MCF 10A (cell line): ENCODE measurements around the gene AKR1C2. TPM values are rescaled to one million over a fixed set of nuclear protein-coding genes. Genes with fewer than 3 reads are reported as not detected.
"Not testable (repeated sequence)": the region's sequence is repeated elsewhere in the genome, so short reads cannot be mapped to it uniquely, and the experiment has no call there.

Experiments used
- BruUV-seq: library from RNA; stranded (reverse); fragments of 400-500 nt; replicated peaks from 2 replicates; lab custom pipeline; 2021; lab: Mats Ljungman, UMichigan
- CTCF ChIA-PET: fragments of 300-600 bp; sonication (Branson Sonifier 250); formaldehyde crosslinking; extraction: SDS; loops from one replicate; lab custom pipeline; 2021; ENCODE audit warnings: antibody characterized with exemption, inconsistent platforms; lab: Yijun Ruan, JAX
- POLR2A ChIA-PET: fragments of 300-600, 350-650 bp; sonication (Branson Sonifier 250); formaldehyde crosslinking; extraction: SDS; loops from one replicate; lab custom pipeline; 2020; ENCODE audit warnings: antibody characterized with exemption, inconsistent platforms; lab: Yijun Ruan, JAX
- DNase-seq: peaks from one replicate; pipeline ENCODE4 v3.0.0-alpha.2; 2018; ENCODE audit not compliant: unreplicated experiment
- H3K27ac Mint-ChIP-seq: one replicate; pipeline ENCODE4 v1.8.0; 2022; ENCODE audit warnings: mild to moderate bottlenecking, low read depth, mixed read lengths; ENCODE audit not compliant: unreplicated experiment
- H3K27me3 Mint-ChIP-seq: one replicate; pipeline ENCODE4 v1.8.0; 2022; ENCODE audit warnings: mixed read lengths; ENCODE audit not compliant: insufficient read depth, unreplicated experiment
- H3K36me3 Mint-ChIP-seq: one replicate; pipeline ENCODE4 v1.8.0; 2022; ENCODE audit warnings: mild to moderate bottlenecking, moderate library complexity, mixed read lengths; ENCODE audit not compliant: insufficient read depth, unreplicated experiment
- H3K4me1 Mint-ChIP-seq: one replicate; pipeline ENCODE4 v1.8.0; 2022; ENCODE audit warnings: mixed read lengths; ENCODE audit not compliant: insufficient read depth, unreplicated experiment
- H3K4me3 Mint-ChIP-seq: one replicate; pipeline ENCODE4 v1.8.0; 2022; ENCODE audit warnings: mild to moderate bottlenecking, moderate library complexity, mixed read lengths; ENCODE audit not compliant: unreplicated experiment
- H3K9me3 Mint-ChIP-seq: one replicate; pipeline ENCODE4 v1.8.0; 2022; ENCODE audit warnings: mixed read lengths; ENCODE audit not compliant: unreplicated experiment
- intact Hi-C: fragments of 100-400 bp; cut with micrococcal nuclease; formaldehyde crosslinking; loops from 2 replicates; pipeline ENCODE4 v1.14.1; 2022
- total RNA-seq: library from RNA; stranded (reverse); gene quantifications from 2 replicates; pipeline ENCODE4 v1.2.3, GENCODE V29; 2022

The AKR1C2 gene
- total RNA-seq, 1 experiment from 2014 or later: 19.7 TPM

DNA sequence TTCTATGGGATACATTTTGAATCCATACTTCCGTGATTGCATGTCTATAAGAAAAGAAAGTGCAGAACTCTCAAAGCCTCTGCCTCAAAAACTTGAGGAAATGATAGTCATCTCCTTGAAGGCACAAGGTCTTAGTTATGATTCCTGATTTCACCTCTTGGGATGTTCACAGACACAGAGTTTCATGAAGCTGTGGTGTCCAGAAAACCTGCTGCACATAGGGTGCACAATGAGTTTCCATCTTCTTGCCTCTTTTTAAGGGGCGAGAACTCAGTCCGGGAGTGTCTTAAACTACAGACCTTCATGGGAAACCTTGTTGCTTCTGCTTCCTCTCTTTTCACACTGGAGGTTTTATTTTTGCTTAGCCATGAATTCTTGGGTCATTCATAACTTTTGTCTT is 36.5 kb downstream of the AKR1C2 start:
- H3K9me3 Mint-ChIP-seq, BruUV-seq, H3K27ac Mint-ChIP-seq, H3K4me3 Mint-ChIP-seq, H3K4me1 Mint-ChIP-seq, DNase-seq, H3K27me3 Mint-ChIP-seq, intact Hi-C loops: not testable (repeated sequence)
- CTCF ChIA-PET: interaction anchor here (1.4 to 1.6 kb wide), 2 partner anchors 15 to 117 kb away, joined by 4 to 5 read pairs; no protein-coding TSS in a partner anchor
- POLR2A ChIA-PET: interaction anchor here (1.4 kb wide), 1 partner anchor 117 kb away, joined by 3 read pairs; no protein-coding TSS in a partner anchor
- H3K36me3 Mint-ChIP-seq: peaks cover 15% of the 10 kb centered on the region

DNA sequence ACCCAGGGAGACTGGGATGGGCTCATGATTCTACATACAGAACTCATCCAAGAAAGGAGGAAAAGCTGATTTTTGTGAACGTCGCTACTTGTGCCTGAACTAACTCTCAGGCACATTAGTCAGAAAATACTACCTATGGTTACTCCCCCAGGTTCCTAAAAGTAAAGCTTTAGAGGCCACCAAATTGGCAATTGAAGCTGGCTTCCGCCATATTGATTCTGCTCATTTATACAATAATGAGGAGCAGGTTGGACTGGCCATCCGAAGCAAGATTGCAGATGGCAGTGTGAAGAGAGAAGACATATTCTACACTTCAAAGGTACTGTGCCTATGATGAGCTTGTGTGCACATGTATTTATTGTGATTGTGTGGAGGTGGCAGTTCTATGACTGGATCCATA is 37.9 kb downstream of the AKR1C2 start:
- POLR2A ChIA-PET: interaction anchor here (1.4 to 2.1 kb wide), 2 partner anchors 18 to 116 kb away, joined by 3 to 8 read pairs; no protein-coding TSS in a partner anchor
- intact Hi-C loops: not testable (repeated sequence)
- H3K36me3 Mint-ChIP-seq: peaks cover 15% of the 10 kb centered on the region

DNA sequence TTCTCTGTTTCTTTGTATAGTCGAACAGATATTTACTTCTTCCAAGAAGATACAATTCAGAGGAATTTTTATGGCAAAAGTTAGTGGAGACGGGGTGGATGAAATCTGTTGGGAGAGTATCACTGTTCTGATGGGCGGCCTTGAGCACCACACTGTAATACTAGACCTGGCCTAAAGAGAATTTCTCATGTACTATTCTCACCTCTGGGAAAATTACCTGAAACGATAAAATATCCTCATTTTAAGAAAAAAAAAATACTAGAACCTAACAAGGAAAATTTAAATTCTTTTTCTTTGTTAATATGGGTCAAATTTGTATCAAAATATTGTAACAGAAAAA is 39.9 kb downstream of the AKR1C2 start:
- intact Hi-C loops, H3K36me3 Mint-ChIP-seq, DNase-seq, BruUV-seq, H3K9me3 Mint-ChIP-seq, H3K4me1 Mint-ChIP-seq, H3K27me3 Mint-ChIP-seq: not testable (repeated sequence)
- ChIA-PET POLR2A (interaction anchor here (0.6 to 1.9 kb wide), 9 partner anchors 16 to 567 kb away, joined by 3 to 12 read pairs (median 4); partner anchors contain the start of gene AKR1C3), CTCF (interaction anchor here (2.3 kb wide), 1 partner anchor 114 kb away, joined by 13 read pairs; no protein-coding TSS in a partner anchor)
- Mint-ChIP-seq H3K4me3 (peak overlapping the region; percentile 52), H3K27ac (peak overlapping the region; percentile 59)

More for the DNA sequence above, 37.9 kb downstream of the AKR1C2 start:
- CTCF ChIA-PET: interaction anchor here (1.4 to 1.6 kb wide), 2 partner anchors 17 to 116 kb away, joined by 4 to 5 read pairs; no protein-coding TSS in a partner anchor
- not testable (repeated sequence) for H3K4me1 Mint-ChIP-seq, H3K9me3 Mint-ChIP-seq, BruUV-seq, H3K4me3 Mint-ChIP-seq, DNase-seq, H3K27ac Mint-ChIP-seq, H3K27me3 Mint-ChIP-seq

DNA sequence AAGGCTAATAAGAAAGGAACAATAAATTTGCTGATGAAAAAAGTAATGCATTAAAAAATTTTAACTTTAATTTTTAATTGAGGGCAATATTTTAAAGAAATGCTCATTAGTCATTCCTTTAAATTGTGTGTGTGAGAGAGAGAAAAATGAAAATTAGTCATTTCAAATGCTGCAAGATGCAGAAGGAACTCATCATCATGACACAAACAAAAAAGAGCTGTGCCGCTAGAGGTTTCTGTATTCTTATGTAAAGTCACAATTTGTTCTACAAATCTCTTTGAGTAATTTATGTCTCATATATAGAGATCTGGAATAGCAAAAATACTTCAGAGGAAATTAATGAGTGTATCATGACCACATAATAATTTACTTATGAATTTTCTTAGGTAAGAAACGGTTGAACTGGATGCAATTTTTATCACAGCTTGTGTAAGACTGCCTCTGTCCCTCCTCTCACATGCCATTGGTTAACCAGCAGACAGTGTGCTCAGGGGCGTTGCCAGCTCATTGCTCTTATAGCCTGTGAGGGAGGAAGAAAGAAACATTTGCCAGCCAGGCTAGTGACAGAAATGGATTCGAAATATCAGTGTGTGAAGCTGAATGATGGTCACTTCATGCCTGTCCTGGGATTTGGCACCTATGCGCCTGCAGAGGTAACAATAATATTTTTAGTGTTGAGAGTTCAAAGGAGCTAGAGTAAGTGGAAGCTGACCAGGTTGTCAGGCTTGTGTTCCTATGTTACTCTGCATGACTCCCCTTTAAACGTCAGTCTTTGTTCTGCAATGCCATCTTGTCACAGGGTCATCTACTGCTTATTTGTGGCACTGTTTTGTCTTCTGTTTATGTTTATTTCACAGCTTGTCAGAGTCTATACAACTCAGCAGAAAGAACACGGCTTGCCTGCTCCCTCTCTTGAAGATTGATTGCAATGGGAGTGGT is 40.5 kb downstream of the AKR1C2 start, which contains the start of gene AKR1C1:
Gene AKR1C1 (plus strand): TSS at position 540 of the 939 bp plus-strand sequence. CDS start 30 bp downstream, at position 570.
- intact Hi-C loops, H3K4me1 Mint-ChIP-seq, H3K9me3 Mint-ChIP-seq, H3K27me3 Mint-ChIP-seq, H3K36me3 Mint-ChIP-seq: not testable (repeated sequence)
- ChIA-PET POLR2A (interaction anchor here (0.7 to 1.9 kb wide), 6 partner anchors 15 to 133 kb away, joined by 3 to 12 read pairs (median 4); partner anchors contain the start of gene AKR1C3), CTCF (interaction anchor here (2.3 kb wide), 1 partner anchor 113 kb away, joined by 13 read pairs; no protein-coding TSS in a partner anchor)
- Mint-ChIP-seq H3K4me3 (peak within 1 kb of the TSS; percentile 52), H3K27ac (peak within 1 kb of the TSS; percentile 59)
- BruUV-seq: TSS peak; percentile 87
- DNase-seq: peak; percentile 51

DNA sequence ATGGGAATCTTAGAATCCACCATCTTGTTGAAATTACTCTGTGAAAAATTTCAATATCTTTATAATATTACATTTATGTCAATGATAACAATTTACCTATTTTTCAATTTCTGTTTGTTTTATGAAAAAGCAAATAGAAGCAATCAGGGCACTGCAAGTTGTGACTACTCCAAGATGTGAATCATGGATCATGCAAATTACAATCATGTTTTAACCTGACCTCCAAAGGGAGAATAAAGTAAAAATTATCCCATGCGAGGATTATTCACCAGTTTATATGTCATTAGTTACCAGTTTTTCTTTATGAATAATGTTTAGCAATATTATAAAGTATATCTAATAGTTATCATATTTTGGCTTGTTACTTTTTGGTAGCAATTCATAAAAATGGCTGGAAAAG is 41.3 kb downstream of the AKR1C2 start:
- H3K27ac Mint-ChIP-seq, intact Hi-C loops, H3K9me3 Mint-ChIP-seq, H3K27me3 Mint-ChIP-seq, BruUV-seq, DNase-seq, H3K4me1 Mint-ChIP-seq, H3K36me3 Mint-ChIP-seq, H3K4me3 Mint-ChIP-seq: not testable (repeated sequence)
- POLR2A ChIA-PET: interaction anchor here (1.8 kb wide), 1 partner anchor 15 kb away, joined by 11 read pairs; no protein-coding TSS in a partner anchor
- CTCF ChIA-PET: interaction anchor here (2.3 kb wide), 1 partner anchor 112 kb away, joined by 13 read pairs; no protein-coding TSS in a partner anchor

DNA sequence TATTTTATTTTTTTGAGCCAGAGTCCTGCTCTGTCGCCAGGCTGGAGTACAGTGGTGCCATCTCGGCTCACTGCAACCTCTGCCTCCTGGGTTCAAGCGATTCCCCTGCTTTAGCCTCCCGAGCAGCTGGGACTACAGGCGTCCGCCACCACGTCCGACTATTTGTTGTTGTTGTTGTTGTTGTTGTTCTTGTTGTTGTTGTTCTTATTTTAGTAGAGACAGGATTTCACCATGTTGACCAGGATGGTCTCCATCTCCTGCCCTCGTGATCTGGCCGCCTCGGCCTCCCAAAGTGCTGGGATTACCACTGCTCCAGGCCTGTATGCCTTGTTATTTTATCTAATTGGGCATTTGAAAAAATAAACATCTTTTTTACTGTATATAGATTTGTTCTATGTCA is 42.1 kb downstream of the AKR1C2 start:
- H3K27me3 Mint-ChIP-seq, POLR2A ChIA-PET, intact Hi-C loops, H3K9me3 Mint-ChIP-seq, H3K36me3 Mint-ChIP-seq, BruUV-seq, CTCF ChIA-PET, H3K4me3 Mint-ChIP-seq, DNase-seq, H3K27ac Mint-ChIP-seq: not testable (repeated sequence)
- peaks cover 14% of the 10 kb centered on the region for H3K4me1 Mint-ChIP-seq

DNA sequence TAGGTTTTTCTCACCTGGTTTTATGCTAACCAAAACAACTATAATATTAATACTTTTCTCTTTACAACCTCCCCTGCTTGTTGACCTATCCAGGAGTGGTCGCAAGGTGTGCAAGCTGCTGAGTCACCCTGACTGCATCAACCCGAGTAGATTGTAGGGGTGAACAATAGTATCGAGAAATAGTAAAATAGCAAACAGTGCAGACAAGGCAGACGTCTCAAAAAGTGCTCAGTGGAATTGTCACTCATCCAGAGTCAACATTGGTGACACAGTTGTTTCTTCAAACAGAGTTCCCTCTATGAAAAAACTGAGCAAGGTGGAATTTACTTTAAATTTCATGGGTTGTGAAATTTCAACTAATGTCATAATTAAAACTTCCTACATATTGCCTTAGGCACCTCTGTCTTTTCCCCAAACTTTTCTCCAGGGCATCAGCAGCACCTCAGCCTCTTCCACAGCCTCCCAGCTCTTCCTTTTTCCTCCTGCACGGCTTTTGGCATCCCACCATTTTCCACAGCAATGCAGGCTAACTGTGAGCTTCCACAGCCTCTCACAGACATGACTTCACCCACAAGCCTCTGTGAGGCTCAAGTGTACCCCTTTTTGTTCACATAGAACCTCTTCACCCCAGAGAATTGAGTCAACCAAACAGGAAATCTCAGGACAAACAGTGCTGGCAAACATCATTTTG is 46.6 kb downstream of the AKR1C2 start:
- H3K4me1 Mint-ChIP-seq: peaks cover 20% of the 10 kb centered on the region
- H3K9me3 Mint-ChIP-seq, H3K4me3 Mint-ChIP-seq, POLR2A ChIA-PET, BruUV-seq, H3K27ac Mint-ChIP-seq, H3K36me3 Mint-ChIP-seq, intact Hi-C loops, H3K27me3 Mint-ChIP-seq: not testable (repeated sequence)
- CTCF ChIA-PET: interaction anchor here (0.6 kb wide), 1 partner anchor 470 kb away, joined by 3 read pairs; no protein-coding TSS in a partner anchor
- DNase-seq: peak; percentile 20

DNA sequence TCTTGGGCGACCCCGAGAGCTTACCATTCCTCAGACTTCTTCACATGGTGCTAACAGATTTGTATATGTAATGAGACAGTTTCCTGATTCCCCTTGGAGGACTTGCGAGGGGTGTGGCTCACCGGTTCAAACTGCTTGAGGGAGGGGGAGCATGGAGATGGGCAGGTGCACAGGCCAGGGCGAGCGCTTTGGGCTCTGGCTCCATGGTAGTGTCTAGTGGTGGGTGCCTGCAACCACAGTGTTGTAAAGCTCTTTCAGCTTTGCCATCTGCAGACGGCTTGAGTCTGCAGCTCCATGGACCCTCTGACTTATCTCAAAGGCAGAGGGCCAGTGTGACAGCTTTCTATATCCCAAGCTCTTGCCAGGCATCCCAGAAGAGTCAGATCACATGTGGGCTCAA is 47.6 kb downstream of the AKR1C2 start:
- H3K9me3 Mint-ChIP-seq, intact Hi-C loops, H3K27ac Mint-ChIP-seq, POLR2A ChIA-PET, H3K27me3 Mint-ChIP-seq, DNase-seq, H3K36me3 Mint-ChIP-seq, CTCF ChIA-PET, BruUV-seq, H3K4me3 Mint-ChIP-seq: not testable (repeated sequence)
- H3K4me1 Mint-ChIP-seq: peaks cover 21% of the 10 kb centered on the region
